ENCODE measurements around the gene PPP4C. TPM values are rescaled to one million over a fixed set of nuclear protein-coding genes. Genes with fewer than 3 reads are reported as not detected.
"Not testable (repeated sequence)": the region's sequence is repeated elsewhere in the genome, so short reads cannot be mapped to it uniquely, and the experiment has no call there.

The PPP4C gene
- total RNA-seq, 2 experiments from 2014 or later, result 125 to 127 TPM

GRCh38 chr16:30116291-30117207, 40.8 kb downstream of the PPP4C start:
- peaks cover 6% of the 10 kb centered on the region for H3K36me3 Mint-ChIP-seq
- no peak overlapping the region for H3K4me3 Mint-ChIP-seq
- H3K27ac Mint-ChIP-seq, result no peak overlapping the region
- peaks cover 14% of the 10 kb centered on the region for H3K4me1 Mint-ChIP-seq
- no peak for DNase-seq
- no peaks in the 10 kb centered on the region for H3K9me3 Mint-ChIP-seq
- H3K27me3 Mint-ChIP-seq, result no peaks in the 10 kb centered on the region

DNA sequence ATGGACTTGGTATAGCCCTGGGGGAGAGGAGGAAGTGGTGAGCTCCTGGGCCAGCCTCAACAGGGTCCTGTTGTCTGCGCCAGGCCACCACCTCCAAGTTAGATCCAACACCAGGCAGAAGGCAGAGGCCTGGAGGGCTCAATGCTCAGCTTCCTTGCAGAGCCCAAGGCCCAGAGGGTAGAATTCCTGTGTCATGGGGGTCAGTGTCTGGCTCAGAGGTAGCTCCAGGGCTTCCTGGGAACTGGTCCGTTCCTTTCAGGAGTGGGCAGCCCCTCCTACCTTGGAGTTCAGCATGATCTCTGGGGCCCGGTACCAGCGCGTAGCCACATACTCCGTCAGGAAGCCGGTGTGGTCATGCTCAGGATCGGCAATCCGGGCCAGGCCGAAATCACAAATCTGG, 42.0 kb downstream of the PPP4C start:
- Mint-ChIP-seq H3K27ac (no peak overlapping the region), H3K4me1 (peaks cover 19% of the 10 kb centered on the region), H3K27me3 (no peaks in the 10 kb centered on the region), H3K4me3 (no peak overlapping the region), H3K9me3 (no peaks in the 10 kb centered on the region), H3K36me3 (peaks cover 5% of the 10 kb centered on the region)
- no peak for DNase-seq

DNA sequence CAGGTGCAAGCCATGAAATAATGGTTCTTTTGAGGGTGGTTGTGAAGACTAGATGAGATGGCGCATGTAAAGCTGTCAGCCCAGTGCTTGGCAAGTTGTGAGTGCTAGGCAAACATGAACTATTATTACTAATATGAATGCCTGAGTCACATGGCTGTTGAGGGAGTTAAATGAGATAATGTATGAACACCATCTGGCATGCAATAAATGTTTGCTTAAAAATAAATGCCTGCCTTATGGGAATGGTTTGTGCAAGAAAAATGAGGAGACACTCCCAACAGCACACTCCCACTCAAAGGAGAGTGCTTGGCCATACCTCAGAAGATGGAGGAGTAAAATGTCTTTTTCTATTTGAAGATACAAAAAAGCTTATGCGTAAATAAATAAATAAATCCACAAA, 43.6 kb downstream of the PPP4C start:
- Mint-ChIP-seq H3K27ac (no peak overlapping the region), H3K36me3 (peaks cover 5% of the 10 kb centered on the region), H3K4me1 (peaks cover 24% of the 10 kb centered on the region)

GRCh38 chr16:30120340-30121105, 44.7 kb downstream of the PPP4C start:
- H3K9me3 Mint-ChIP-seq, result no peaks in the 10 kb centered on the region
- H3K27me3 Mint-ChIP-seq, result no peaks in the 10 kb centered on the region
- no peak for DNase-seq
- H3K27ac Mint-ChIP-seq, result peak overlapping the region; percentile 45
- peaks cover 21% of the 10 kb centered on the region for H3K4me1 Mint-ChIP-seq
- peak overlapping the region; percentile 32 for H3K4me3 Mint-ChIP-seq
- peaks cover 5% of the 10 kb centered on the region for H3K36me3 Mint-ChIP-seq

More for the DNA sequence above, 43.6 kb downstream of the PPP4C start:
- no peak for DNase-seq
- no peak overlapping the region for H3K4me3 Mint-ChIP-seq
- H3K27me3 Mint-ChIP-seq, result no peaks in the 10 kb centered on the region
- H3K9me3 Mint-ChIP-seq, result no peaks in the 10 kb centered on the region

DNA sequence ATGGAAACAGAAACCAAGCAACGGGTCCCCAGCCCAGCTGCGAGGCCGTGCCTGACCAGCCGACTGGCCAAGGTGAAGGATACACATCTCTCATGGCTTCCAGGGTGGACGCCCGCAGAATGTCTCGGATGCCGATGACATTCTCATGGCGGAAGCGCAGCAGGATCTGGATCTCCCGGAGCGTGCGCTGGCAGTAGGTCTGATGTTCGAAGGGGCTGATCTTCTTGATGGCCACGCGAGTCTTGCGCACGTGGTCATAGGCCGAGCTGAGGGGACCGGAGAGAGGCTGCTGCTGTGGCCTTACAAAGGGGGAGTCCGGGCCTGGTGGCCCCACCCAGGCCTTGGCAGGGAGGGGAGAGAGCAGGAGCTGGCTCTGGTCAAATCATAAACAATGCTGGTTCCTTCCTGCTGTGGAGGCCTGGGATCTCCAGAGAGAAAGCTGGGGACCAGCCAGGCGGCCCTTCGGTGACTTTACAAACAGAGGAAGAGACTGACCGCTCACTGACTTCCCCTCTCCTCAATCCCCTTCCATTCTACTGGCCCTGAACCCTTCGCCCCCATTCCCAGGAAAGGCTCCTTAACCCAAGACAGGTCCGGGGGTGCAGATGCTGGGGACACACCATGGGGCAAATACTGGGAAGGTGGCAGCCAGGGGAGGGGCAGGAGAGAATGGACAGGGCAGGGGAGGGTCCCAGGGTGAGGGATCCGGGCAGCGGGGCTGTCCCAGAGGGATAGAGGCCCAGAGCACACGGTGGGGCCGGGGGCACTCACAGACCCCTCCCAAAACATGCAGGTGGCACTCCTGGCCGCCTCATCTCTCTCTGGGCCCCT, 46.2 kb downstream of the PPP4C start:
- Mint-ChIP-seq H3K27ac (peak overlapping the region; percentile 84), H3K4me3 (peak overlapping the region; percentile 85), H3K36me3 (peaks cover 5% of the 10 kb centered on the region), H3K9me3 (no peaks in the 10 kb centered on the region), H3K27me3 (no peaks in the 10 kb centered on the region), H3K4me1 (peaks cover 21% of the 10 kb centered on the region)
- no peak for DNase-seq

- peak overlapping the region; percentile 84 for H3K27ac Mint-ChIP-seq
- no peaks in the 10 kb centered on the region for H3K27me3 Mint-ChIP-seq
- DNase-seq, result peak; percentile 20
- H3K9me3 Mint-ChIP-seq, result no peaks in the 10 kb centered on the region
- H3K4me1 Mint-ChIP-seq, result peaks cover 21% of the 10 kb centered on the region
- H3K4me3 Mint-ChIP-seq, result peak overlapping the region; percentile 85
- peaks cover 5% of the 10 kb centered on the region for H3K36me3 Mint-ChIP-seq
These were observed 46.9 kb downstream of the PPP4C start for GRCh38 chr16:30122604-30123160.

GRCh38 chr16:30124985-30125379, 49.2 kb downstream of the PPP4C start:
- H3K4me1 Mint-ChIP-seq, result peaks cover 17% of the 10 kb centered on the region
- DNase-seq, result no peak
- H3K27ac Mint-ChIP-seq, result no peak overlapping the region
- no peaks in the 10 kb centered on the region for H3K27me3 Mint-ChIP-seq
- H3K36me3 Mint-ChIP-seq, result no peaks in the 10 kb centered on the region
- H3K4me3 Mint-ChIP-seq, result no peak overlapping the region
- H3K9me3 Mint-ChIP-seq, result no peaks in the 10 kb centered on the region

GRCh38 chr16:30125690-30126089, 49.9 kb downstream of the PPP4C start:
- not testable (repeated sequence) for H3K27ac Mint-ChIP-seq, H3K36me3 Mint-ChIP-seq, DNase-seq, H3K4me3 Mint-ChIP-seq, H3K9me3 Mint-ChIP-seq, H3K27me3 Mint-ChIP-seq
- H3K4me1 Mint-ChIP-seq, result peaks cover 17% of the 10 kb centered on the region

GRCh38 chr16:30127993-30128392, 52.2 kb downstream of the PPP4C start:
- Mint-ChIP-seq H3K27ac (no peak overlapping the region), H3K4me3 (no peak overlapping the region), H3K36me3 (peaks cover 6% of the 10 kb centered on the region), H3K4me1 (peaks cover 10% of the 10 kb centered on the region), H3K9me3 (peaks cover 2% of the 10 kb centered on the region), H3K27me3 (no peaks in the 10 kb centered on the region)
- no peak for DNase-seq

DNA sequence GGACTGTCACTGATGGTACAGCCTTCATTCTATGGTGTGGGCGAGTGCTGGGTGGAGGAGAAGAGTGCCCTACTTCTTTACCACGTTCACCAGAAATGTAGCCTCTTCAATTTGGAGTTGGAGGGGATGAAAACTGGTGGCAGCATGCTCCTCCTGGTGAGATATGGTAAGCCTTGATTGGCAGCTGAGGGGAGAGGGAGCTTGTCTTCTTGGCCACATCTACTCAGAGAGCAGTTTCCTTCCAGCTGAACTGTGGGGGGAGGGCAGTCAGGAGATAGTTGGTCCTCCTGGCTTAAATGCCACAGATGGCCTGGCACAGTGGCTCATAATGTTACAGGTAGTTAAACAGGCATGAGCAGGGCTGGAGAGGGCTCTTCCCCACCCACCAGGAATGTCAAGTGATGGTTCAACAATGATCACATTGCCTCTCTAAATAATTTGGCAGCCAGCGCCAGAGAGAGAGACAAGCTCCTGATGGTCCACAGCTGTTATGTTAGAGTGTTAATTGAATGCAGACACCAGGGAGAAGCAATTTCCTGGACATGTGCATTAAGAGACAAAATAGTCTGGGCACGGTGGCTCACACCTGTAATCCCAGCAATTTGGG, 56.2 kb downstream of the PPP4C start:
- Mint-ChIP-seq H3K27ac (no peak overlapping the region), H3K27me3 (no peaks in the 10 kb centered on the region), H3K4me3 (no peak overlapping the region), H3K9me3 (peaks cover 2% of the 10 kb centered on the region), H3K36me3 (peaks cover 8% of the 10 kb centered on the region), H3K4me1 (peaks cover 5% of the 10 kb centered on the region)
- DNase-seq, result no peak

GRCh38 chr16:30132591-30132990, 56.8 kb downstream of the PPP4C start:
- Mint-ChIP-seq H3K4me1 (peaks cover 5% of the 10 kb centered on the region), H3K36me3 (peaks cover 8% of the 10 kb centered on the region), H3K27me3 (no peaks in the 10 kb centered on the region), H3K27ac (no peak overlapping the region), H3K9me3 (peaks cover 2% of the 10 kb centered on the region), H3K4me3 (no peak overlapping the region)
- no peak for DNase-seq
